ENCODE data around the gene NLRP6. TPM values are rescaled to one million over a fixed set of nuclear protein-coding genes. Genes with fewer than 3 reads are reported as not detected.
"Not testable (repeated sequence)": the region's sequence is repeated elsewhere in the genome, so short reads cannot be mapped to it uniquely, and the experiment has no call there.

The NLRP6 gene
- total RNA-seq, 1 donor from 2014 or later, result not detected

DNA sequence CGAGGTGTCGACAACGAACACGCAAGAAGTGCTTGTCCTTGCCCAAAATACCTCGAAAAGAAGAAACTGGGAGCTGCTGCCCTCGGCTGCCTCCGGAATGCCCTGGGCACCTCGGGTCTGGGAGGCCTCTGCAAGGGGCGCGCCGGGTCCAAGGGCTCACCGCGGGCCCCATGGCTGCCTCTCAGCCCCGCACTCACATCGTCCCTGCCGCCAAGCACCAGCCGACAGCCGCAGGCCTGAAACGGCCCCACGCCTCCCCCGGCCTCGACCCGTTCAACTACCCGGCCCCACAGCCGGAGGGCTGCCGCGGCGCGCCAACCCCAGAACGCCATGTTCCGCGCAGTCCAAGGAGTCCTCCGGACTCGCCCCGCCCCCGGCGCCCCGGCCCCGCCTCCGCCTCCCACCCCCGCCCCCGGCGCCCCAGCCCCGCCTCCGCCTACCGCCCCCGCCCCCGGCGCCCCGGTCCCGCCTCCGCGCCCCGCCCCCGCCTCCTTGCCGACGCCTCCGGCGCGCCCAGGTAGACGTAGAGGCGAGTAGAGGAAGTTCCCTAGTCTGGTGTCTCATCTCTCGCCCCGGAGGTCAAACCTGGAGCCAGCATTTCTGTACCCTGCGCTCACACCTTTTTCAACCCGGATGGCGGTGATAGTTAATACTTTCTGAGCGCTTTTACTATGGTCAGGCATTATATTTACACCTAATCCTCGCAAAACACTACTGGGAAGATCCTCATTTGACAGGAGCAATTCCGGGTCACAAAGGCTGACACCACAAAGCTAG lies 42.0 kb upstream of the NLRP6 start, which contains the start of gene SIRT3:
SIRT3 (minus strand) TSS at position 346 of the 777 bp plus-strand sequence; CDS start at position 332, 14 bp downstream.
- H3K27me3 ChIP-seq (ENCODE audit: low read depth), result no peaks in the 10 kb centered on the region
- TF ChIP-seq, protein P1, sequence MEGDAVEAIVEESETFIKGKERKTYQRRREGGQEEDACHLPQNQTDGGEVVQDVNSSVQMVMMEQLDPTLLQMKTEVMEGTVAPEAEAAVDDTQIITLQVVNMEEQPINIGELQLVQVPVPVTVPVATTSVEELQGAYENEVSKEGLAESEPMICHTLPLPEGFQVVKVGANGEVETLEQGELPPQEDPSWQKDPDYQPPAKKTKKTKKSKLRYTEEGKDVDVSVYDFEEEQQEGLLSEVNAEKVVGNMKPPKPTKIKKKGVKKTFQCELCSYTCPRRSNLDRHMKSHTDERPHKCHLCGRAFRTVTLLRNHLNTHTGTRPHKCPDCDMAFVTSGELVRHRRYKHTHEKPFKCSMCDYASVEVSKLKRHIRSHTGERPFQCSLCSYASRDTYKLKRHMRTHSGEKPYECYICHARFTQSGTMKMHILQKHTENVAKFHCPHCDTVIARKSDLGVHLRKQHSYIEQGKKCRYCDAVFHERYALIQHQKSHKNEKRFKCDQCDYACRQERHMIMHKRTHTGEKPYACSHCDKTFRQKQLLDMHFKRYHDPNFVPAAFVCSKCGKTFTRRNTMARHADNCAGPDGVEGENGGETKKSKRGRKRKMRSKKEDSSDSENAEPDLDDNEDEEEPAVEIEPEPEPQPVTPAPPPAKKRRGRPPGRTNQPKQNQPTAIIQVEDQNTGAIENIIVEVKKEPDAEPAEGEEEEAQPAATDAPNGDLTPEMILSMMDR (IDR thresholded peaks at IDR 0.05; ENCODE audit: borderline replicate concordance), result peak; percentile 47
- H3K27ac ChIP-seq (replicated peaks), result peak within 1 kb of the TSS; percentile 99
- no peaks in the 10 kb centered on the region for H3K9me3 ChIP-seq (replicated peaks)
- H3K4me3 ChIP-seq, result peak within 1 kb of the TSS; percentile 99
- peak; percentile 85 for DNase-seq
- H3K4me1 ChIP-seq, result peaks cover 55% of the 10 kb centered on the region
- H3K36me3 ChIP-seq, result peaks cover 19% of the 10 kb centered on the region
- intact Hi-C loops (cut with micrococcal nuclease), result no loop called here

- no peaks in the 10 kb centered on the region for H3K27me3 ChIP-seq (ENCODE audit: low read depth)
- peak within 1 kb of the TSS; percentile 99 for H3K4me3 ChIP-seq
- intact Hi-C loops (cut with micrococcal nuclease), result no loop called here
- TF ChIP-seq, protein P1 (IDR thresholded peaks at IDR 0.05; ENCODE audit: borderline replicate concordance), result no peak
- DNase-seq, result peak; percentile 88
- H3K9me3 ChIP-seq (replicated peaks), result no peaks in the 10 kb centered on the region
- peak within 1 kb of the TSS; percentile 99 for H3K27ac ChIP-seq (replicated peaks)
- peaks cover 64% of the 10 kb centered on the region for H3K4me1 ChIP-seq
- peaks cover 26% of the 10 kb centered on the region for H3K36me3 ChIP-seq
Observed at GRCh38 chr11:236774-237767, 41.1 kb upstream of the NLRP6 start, which contains the start of gene PSMD13. Gene PSMD13 (plus strand): TSS chr11:236976. CDS start chr11:237050, 74 bp downstream.

- DNase-seq; H3K9me3 ChIP-seq (replicated peaks); intact Hi-C loops (cut with micrococcal nuclease); H3K27me3 ChIP-seq (ENCODE audit: low read depth); H3K27ac ChIP-seq (replicated peaks): not testable (repeated sequence)
- Histone ChIP-seq H3K4me1 (peaks cover 67% of the 10 kb centered on the region), H3K4me3 (peak overlapping the region; percentile 99), H3K36me3 (peaks cover 30% of the 10 kb centered on the region)
Observed at GRCh38 chr11:238346-238745, 39.9 kb upstream of the NLRP6 start.

- Histone ChIP-seq H3K4me3 (no peak overlapping the region), H3K27me3 (ENCODE audit: low read depth) (no peaks in the 10 kb centered on the region), H3K9me3 (replicated peaks) (no peaks in the 10 kb centered on the region), H3K27ac (replicated peaks) (no peak overlapping the region), H3K36me3 (peaks cover 50% of the 10 kb centered on the region), H3K4me1 (peaks cover 57% of the 10 kb centered on the region)
- TF ChIP-seq, protein P1 (IDR thresholded peaks at IDR 0.05; ENCODE audit: borderline replicate concordance), result no peak
- intact Hi-C loops (cut with micrococcal nuclease), result no loop called here
- no peak for DNase-seq
Observed at GRCh38 chr11:240315-240714, 37.9 kb upstream of the NLRP6 start.

GRCh38 chr11:241634-242033 lies 36.6 kb upstream of the NLRP6 start:
- no peak for DNase-seq
- Histone ChIP-seq H3K36me3 (peaks cover 61% of the 10 kb centered on the region), H3K27ac (replicated peaks) (peak overlapping the region; percentile 86), H3K9me3 (replicated peaks) (no peaks in the 10 kb centered on the region), H3K4me1 (peaks cover 47% of the 10 kb centered on the region), H3K27me3 (ENCODE audit: low read depth) (no peaks in the 10 kb centered on the region), H3K4me3 (peak overlapping the region; percentile 15)
- intact Hi-C loops (cut with micrococcal nuclease), result no loop called here
- TF ChIP-seq, protein P1 (IDR thresholded peaks at IDR 0.05; ENCODE audit: borderline replicate concordance), result no peak

Data from left ventricle myocardium inferior (tissue), 1 donor.